ENCODE results near the gene BRD7. TPM values are rescaled to one million over a fixed set of nuclear protein-coding genes. Genes with fewer than 3 reads are reported as not detected.
A peak's percentile ranks its signal among the peaks of the same experiment; 100 is the strongest.

BRD7 gene
- total RNA-seq, 4 donors from 2014 or later: 53.1 to 62.0 (median 56.2) TPM

- TF ChIP-seq POLR2AphosphoS5 (IDR thresholded peaks at IDR 0.05) (no peak), POLR2A (IDR thresholded peaks at IDR 0.05) (no peak)
- no peak overlapping the region for H3K27ac ChIP-seq
- no peak overlapping the region for H3K4me3 ChIP-seq
- H3K36me3 ChIP-seq: no peaks in the 10 kb centered on the region
- no peaks in the 10 kb centered on the region for H3K27me3 ChIP-seq
- H3K9me3 ChIP-seq: no peaks in the 10 kb centered on the region
- H3K4me1 ChIP-seq: peaks cover 11% of the 10 kb centered on the region
- WGBS: 67% methylated on average over 1 of the region's 2 CpGs
- no peak for DNase-seq (ENCODE audit: low spot score in 2 of 2)
Measured at GRCh38 chr16:50276326-50276640, 92.5 kb downstream of the BRD7 start.

- H3K27ac ChIP-seq: peak overlapping the region; percentile 81
- no peaks in the 10 kb centered on the region for H3K9me3 ChIP-seq
- WGBS: 72% methylated on average over 6 of the region's 12 CpGs
- peaks cover 6% of the 10 kb centered on the region for H3K4me1 ChIP-seq
- H3K36me3 ChIP-seq: no peaks in the 10 kb centered on the region
- TF ChIP-seq POLR2AphosphoS5 (IDR thresholded peaks at IDR 0.05): no peak
- no peak for TF ChIP-seq CTCF (IDR thresholded peaks at IDR 0.05)
- TF ChIP-seq EP300 (IDR thresholded peaks at IDR 0.05): no peak
- no peak for TF ChIP-seq POLR2A (IDR thresholded peaks at IDR 0.05)
- no peaks in the 10 kb centered on the region for H3K27me3 ChIP-seq
- DNase-seq (ENCODE audit: low spot score in 2 of 2): peak in 1 of 2 donors; percentile 55
- H3K4me3 ChIP-seq: peak overlapping the region; percentile 40
Measured at GRCh38 chr16:50275428-50276325, 93.1 kb downstream of the BRD7 start.

GRCh38 chr16:50275098-50275415 is 93.7 kb downstream of the BRD7 start:
- Histone ChIP-seq H3K4me1 (peaks cover 6% of the 10 kb centered on the region), H3K4me3 (peak overlapping the region; percentile 40), H3K27ac (peak overlapping the region; percentile 81)

GRCh38 chr16:50274326-50275097 is 94.3 kb downstream of the BRD7 start:
- H3K27ac ChIP-seq: peak overlapping the region; percentile 81
- WGBS: 86% methylated on average over 13 of the region's 18 CpGs
- H3K9me3 ChIP-seq: no peaks in the 10 kb centered on the region
- peak in 1 of 2 donors; percentile 57 for DNase-seq (ENCODE audit: low spot score in 2 of 2)
- no peaks in the 10 kb centered on the region for H3K27me3 ChIP-seq
- no peaks in the 10 kb centered on the region for H3K36me3 ChIP-seq
- TF ChIP-seq POLR2AphosphoS5 (IDR thresholded peaks at IDR 0.05) (no peak), POLR2A (IDR thresholded peaks at IDR 0.05) (no peak)
- peak overlapping the region; percentile 40 for H3K4me3 ChIP-seq
- H3K4me1 ChIP-seq: peaks cover 6% of the 10 kb centered on the region

More at GRCh38 chr16:50275098-50275415, 93.7 kb downstream of the BRD7 start:
- DNase-seq (ENCODE audit: low spot score in 2 of 2): peak in 1 of 2 donors; percentile 41
- TF ChIP-seq EP300 (IDR thresholded peaks at IDR 0.05) (no peak), POLR2A (IDR thresholded peaks at IDR 0.05) (no peak), POLR2AphosphoS5 (IDR thresholded peaks at IDR 0.05) (no peak), CTCF (IDR thresholded peaks at IDR 0.05) (no peak)
- H3K9me3 ChIP-seq: no peaks in the 10 kb centered on the region
- 82% methylated on average over 2 of the region's 3 CpGs for WGBS
- H3K27me3 ChIP-seq: no peaks in the 10 kb centered on the region
- H3K36me3 ChIP-seq: no peaks in the 10 kb centered on the region

DNA sequence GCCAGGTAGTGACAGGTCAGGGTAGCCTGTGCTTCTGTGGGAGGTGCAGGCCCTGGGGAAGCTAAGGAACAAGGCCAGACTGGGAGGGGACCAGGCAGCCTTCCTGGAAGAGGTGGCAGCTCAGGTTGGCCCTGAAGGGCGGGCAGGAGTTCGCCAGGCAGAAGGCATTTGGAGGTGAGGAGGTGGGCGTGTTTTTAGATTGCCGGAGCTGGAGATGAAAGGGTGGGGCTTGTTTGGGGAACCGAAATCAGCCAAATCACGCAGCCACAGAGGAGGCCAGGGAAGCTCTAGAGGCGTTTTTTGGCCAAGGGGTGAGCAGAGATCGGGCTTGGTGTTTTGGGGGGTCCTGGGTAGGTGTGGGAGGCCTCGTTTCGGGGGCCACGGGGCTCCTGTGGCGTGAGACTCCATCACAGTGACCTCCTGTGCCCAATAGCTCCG is 94.9 kb downstream of the BRD7 start:
- no peaks in the 10 kb centered on the region for H3K36me3 ChIP-seq
- H3K27ac ChIP-seq: peak overlapping the region; percentile 81
- no peaks in the 10 kb centered on the region for H3K27me3 ChIP-seq
- no peak for TF ChIP-seq CTCF (IDR thresholded peaks at IDR 0.05)
- no peak for TF ChIP-seq EP300 (IDR thresholded peaks at IDR 0.05)
- no peak for TF ChIP-seq POLR2A (IDR thresholded peaks at IDR 0.05)
- TF ChIP-seq POLR2AphosphoS5 (IDR thresholded peaks at IDR 0.05): no peak
- 56% methylated on average over 11 of the region's 13 CpGs for WGBS
- H3K4me3 ChIP-seq: peak overlapping the region; percentile 40
- no peaks in the 10 kb centered on the region for H3K9me3 ChIP-seq
- H3K4me1 ChIP-seq: peaks cover 6% of the 10 kb centered on the region
- DNase-seq (ENCODE audit: low spot score in 2 of 2): peak in 1 of 2 donors; percentile 59

- H3K36me3 ChIP-seq: no peaks in the 10 kb centered on the region
- H3K9me3 ChIP-seq: no peaks in the 10 kb centered on the region
- TF ChIP-seq CTCF (IDR thresholded peaks at IDR 0.05): no peak
- no peak for TF ChIP-seq POLR2A (IDR thresholded peaks at IDR 0.05)
- no peak for TF ChIP-seq EP300 (IDR thresholded peaks at IDR 0.05)
- no peak for TF ChIP-seq POLR2AphosphoS5 (IDR thresholded peaks at IDR 0.05)
- H3K27ac ChIP-seq: peak overlapping the region; percentile 81
- H3K4me3 ChIP-seq: no peak overlapping the region
- WGBS: 88% methylated on average over 2 of the region's 2 CpGs
- peaks cover 6% of the 10 kb centered on the region for H3K4me1 ChIP-seq
- no peaks in the 10 kb centered on the region for H3K27me3 ChIP-seq
- peak in 1 of 2 donors; percentile 52 for DNase-seq (ENCODE audit: low spot score in 2 of 2)
Measured at GRCh38 chr16:50273382-50273690, 95.5 kb downstream of the BRD7 start.
